Breast epithelium (tissue), 3 donors: Measurements from ENCODE around the gene PSD4.

Experiments used
- CTCF ChIP-seq, 3 donors: fragments of 450-650 bp; IDR thresholded peaks; one replicate each; pipeline ENCODE4 v1.5.1; 2016 to 2017; ENCODE audit warnings: antibody characterized with exemption in 3 of 3, mild to moderate bottlenecking in 3 of 3, moderate library complexity in 3 of 3
- POLR2AphosphoS5 ChIP-seq, 3 donors: sonication (generic); formaldehyde crosslinking; IDR thresholded peaks; one replicate each; pipeline ENCODE4 v1.6.1; 2017; ENCODE audit warnings: antibody characterized with exemption in 3 of 3

GRCh38 chr2:113214141-113214540 lies 40.4 kb downstream of the PSD4 start:
- TF ChIP-seq POLR2AphosphoS5 (IDR thresholded peaks at IDR 0.05) (no peak), CTCF (IDR thresholded peaks at IDR 0.05) (no peak)
